GM21528 (cell line): ENCODE results near the gene CCDC51.
"Not testable (repeated sequence)": the region's sequence is repeated elsewhere in the genome, so short reads cannot be mapped to it uniquely, and the experiment has no call there.

ENCODE experiments used
- ATAC-seq: cut with Tn5 transposase; IDR thresholded peaks from one replicate; pipeline ENCODE4 v1.9.1; 2021; ENCODE audit warnings: mild to moderate bottlenecking, moderate library complexity; ENCODE audit not compliant: unreplicated experiment, low FRiP score

The CCDC51 gene

DNA sequence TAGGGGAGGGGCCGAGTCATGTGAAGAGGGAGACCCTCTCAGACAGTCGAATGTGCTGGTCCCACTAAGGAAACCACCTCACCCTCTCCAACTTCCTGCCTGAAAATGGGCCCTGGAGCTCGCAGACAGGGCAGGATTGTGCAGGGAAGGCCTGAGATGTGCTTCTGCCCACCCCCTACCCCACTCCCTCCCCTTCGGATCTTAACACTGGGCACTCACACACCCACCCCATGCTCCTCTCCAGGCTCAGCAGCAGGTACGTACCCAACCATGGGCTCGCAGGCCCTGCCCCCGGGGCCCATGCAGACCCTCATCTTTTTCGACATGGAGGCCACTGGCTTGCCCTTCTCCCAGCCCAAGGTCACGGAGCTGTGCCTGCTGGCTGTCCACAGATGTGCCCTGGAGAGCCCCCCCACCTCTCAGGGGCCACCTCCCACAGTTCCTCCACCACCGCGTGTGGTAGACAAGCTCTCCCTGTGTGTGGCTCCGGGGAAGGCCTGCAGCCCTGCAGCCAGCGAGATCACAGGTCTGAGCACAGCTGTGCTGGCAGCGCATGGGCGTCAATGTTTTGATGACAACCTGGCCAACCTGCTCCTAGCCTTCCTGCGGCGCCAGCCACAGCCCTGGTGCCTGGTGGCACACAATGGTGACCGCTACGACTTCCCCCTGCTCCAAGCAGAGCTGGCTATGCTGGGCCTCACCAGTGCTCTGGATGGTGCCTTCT is 26.6 kb upstream of the CCDC51 start:
- peak; percentile 10 for ATAC-seq

DNA sequence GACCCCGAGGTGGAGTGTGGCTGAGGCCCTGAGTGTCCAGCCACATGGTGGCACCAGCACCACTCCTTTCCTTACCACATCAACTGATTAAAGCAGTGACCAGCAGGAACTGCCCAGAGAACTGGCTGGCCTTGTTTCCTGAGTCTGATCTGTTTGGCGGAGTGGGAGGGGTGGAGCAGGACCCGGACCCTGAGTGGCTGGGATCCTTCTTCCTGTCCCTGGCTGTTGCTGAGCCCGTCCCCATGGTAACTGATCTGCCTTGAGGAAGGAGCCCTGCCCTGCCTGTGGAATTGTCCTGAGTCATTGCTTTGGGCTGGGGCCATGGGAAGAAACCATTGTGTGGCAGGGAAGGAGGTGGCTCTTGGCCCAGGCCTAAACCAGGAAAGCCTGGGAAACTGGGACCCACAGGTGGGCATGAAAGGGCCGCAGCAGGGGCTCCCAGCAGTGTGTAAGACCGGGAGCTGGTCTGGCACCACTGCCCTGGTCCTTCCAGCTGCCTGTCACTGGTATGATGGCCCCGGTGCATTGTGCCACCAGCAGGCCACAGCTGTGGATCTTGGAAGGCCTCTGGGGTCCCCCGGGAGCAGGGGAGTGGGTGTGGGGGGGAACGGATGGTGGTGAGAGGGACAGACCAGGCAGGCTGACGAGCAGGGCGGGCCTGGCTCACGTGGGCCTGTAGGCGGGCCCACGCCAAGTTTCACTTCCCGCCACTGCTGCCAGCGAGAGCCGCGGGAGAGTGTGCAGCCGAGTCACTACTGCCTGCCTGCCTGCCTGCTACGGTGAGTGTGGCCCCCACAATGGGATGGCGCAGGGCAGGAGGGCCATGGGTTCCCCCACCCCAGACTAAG is 25.8 kb upstream of the CCDC51 start:
- peak; percentile 66 for ATAC-seq

DNA sequence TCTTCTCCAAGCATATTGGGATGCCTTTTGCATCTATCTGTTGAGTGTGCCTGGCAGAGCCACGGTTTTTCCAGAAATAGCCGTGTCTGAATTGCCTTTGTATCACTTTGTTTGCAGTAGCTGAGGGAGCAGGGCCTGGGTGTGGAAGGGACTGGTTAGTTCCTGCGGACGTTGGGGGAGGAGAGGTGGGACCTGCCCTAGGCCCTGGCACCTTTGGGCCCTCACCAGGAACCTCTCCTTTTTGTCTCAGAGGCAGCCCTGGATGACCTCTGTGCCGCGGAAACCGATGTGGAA is 25.3 kb upstream of the CCDC51 start:
- no peak for ATAC-seq

DNA sequence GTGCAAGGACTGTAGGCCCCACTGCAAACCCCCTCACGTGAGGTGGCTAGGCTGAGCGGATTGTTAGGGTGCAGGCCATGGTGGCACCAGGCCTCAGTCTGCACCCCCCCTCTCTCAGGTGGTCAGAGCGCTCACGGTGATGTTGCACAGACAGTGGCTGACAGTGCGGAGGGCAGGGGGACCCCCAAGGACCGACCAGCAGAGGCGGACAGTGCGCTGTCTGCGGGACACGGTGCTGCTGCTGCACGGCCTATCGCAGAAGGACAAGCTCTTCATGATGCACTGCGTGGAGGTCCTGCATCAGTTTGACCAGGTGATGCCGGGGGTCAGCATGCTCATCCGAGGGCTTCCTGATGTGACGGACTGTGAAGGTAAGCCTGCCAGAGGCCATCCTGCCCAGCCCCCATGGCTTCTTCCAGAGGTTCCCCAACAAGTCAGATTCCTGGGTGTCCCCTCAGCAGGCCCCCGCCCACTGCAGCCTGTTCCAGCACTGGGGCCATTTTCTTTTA is 24.8 kb upstream of the CCDC51 start:
- no peak for ATAC-seq

DNA sequence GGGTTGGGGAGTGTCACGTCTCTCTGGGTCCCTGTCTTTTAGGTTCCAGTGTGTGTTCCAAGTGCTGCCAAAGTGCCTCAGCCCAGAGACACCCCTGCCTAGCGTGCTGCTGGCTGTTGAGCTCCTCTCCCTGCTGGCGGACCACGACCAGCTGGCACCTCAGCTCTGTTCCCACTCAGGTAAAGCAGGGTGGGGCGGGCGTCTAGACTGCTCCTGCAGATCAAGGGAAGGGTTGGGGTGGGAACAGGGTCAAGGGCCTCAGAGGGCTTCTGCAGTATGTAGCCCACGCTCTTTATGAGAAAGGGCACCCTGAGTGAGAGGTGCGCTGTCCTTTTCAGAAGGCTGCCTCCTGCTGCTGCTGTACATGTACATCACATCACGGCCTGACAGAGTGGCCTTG is 23.8 kb upstream of the CCDC51 start:
- no peak for ATAC-seq

DNA sequence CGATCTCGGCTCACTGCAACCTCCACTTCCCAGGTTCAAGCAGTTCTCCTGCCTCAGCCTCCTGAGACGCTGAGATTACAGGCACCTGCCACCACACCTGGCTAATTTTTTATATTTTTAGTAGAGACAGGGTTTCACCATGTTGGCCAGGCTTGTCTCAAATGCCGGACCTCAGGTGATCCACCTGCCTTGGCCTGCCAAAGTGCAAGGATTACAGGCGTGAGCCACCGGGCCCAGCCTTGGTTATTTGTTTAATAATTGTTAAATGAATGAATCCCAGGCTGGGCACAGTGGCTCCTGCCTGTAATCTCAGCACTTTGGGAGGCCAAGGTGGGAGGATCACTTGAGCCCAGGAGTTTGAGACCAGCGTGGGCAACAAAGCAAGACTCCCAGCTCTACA is 21.8 kb upstream of the CCDC51 start:
- not testable (repeated sequence) for ATAC-seq

DNA sequence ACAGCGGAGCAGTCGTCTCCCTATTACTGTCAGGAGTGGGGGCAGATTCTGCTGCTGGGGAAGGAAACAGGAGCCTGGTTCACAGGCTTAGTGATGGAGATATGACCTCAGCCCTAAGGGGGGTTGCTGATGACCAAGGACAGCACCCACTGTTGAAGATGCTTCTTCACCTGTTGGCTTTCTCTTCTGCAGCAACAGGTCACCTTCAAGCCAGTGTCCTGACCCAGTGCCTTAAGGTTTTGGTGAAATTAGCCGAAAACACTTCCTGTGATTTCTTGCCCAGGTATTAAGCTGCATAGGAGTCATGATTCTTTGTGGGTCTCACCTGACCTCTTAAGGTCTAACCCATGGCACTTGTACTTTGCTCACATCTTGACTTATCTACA is 20.6 kb upstream of the CCDC51 start:
- no peak for ATAC-seq

DNA sequence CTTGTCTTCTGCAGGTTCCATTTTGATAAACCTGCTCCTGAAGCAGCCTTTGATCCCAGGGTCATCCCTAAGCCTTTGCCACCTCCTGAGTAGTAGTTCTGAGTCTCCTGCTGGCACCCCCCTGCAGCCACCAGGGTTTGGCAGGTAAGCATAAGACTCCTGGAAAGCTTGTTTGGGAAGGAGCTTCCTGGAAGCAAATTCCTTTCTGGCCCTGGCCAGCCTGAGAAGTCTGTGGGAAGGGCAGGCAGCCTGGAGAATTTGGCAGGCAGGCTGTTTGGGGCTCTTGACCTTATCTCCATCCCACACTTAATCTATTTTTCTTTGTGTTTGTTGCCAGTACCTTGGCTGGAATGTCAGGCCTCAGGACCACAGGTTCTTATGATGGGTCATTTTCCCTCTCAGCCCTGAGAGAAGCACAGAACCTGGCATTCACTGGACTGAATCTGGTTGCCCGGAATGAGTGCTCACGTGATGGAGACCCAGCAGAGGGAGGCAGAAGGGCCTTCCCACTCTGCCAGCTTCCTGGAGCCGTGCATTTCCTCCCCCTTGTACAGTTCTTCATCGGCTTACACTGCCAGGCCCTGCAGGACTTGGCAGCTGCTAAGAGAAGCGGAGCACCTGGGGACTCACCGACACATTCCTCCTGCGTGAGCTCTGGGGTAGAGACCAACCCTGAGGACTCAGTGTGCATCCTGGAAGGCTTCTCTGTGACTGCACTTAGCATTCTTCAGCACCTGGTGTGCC is 20.0 kb upstream of the CCDC51 start:
- no peak for ATAC-seq

DNA sequence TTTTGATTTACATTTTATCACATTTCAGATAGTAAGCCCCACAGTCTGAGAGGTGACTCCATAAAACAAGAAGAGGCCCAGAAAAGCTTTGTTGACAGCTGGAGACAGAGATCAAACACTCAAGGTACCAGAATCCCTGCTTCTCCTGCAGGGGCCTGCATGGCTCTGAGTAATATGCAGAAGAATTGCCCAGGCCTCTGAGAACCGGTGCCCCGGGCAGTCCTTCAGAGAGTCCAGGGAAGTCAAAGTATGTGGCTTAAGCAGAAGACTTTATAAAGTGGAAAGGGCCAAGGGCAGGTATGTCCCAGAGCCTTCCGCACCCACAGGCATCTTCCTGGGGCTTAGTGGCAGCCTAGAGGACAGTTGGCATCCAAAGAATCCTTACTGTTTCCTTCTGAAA is 19.4 kb upstream of the CCDC51 start:
- ATAC-seq: no peak

DNA sequence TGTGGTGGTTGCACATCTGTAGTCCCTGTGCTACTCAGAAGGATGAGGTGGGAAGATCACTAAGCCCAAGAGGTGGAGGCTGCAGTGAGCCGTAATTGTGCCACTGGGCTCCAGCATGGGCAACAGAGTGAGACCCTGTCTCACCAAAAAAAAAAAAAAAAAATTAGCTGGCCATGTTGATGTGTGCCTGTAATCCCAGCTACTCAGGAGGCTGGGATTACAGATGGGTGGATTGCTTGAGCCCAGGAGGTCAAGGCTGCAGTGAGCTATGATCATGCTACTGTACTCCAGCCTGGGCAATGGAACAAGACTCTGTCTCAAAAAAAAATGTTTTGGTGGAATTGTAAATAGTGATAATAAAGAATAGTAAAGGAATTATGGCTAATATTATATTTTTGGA is 16.5 kb upstream of the CCDC51 start:
- ATAC-seq: no peak

DNA sequence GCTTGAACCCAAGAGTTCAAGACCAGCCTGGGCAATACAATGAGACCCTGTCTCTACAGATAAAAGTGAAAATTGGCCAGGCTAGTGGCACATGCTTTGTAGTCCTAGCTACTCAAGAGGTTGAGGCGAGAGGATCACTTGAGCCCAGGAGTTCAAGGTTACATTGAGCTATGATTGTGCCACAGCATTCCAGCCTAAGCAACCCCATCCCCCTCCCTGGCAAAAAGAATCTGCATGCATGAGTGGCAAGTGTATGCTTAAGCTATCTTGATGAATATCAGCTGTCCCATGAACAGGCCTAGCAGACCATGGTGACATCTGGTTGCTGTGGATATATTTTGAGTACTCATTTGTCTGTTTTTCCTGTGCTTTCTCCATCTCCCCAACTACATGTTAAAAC is 11.4 kb upstream of the CCDC51 start:
- no peak for ATAC-seq

DNA sequence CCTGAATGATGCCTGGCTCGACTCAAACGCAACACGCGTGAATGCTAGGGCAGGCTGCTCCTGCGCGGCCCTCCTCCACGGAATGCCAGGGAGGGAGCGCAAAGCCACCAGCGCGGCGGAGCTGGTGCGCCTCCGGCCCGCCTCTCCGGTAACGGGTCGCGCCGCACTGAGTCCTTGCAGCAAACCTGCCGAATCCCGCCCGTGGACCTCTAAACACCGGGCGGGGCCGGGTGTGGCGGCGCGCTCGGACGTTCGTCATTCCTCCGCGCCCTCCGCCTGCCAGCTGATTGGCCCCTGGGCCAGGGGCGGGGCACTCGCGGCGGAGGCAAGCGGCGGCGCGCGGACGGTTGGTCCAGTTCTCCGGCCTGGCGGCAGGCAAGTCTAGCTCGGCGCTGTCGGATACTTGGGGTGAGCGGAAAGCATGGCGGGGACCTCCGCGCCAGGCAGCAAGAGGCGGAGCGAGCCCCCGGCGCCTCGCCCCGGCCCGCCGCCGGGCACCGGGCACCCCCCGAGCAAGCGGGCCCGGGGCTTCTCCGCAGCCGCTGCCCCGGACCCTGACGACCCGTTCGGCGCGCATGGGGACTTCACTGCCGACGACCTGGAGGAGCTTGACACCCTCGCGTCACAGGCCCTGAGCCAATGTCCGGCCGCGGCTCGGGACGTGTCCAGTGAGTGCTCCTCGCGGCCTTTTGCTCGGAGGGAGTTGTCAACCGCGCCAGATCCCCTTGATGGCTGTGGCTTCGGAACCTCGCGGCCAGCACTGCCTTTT is 6.7 kb upstream of the CCDC51 start, which contains the start of gene ATRIP:
Gene ATRIP, plus strand, starts transcription at position 313 of the 769 bp plus-strand sequence. Its CDS starts 109 bp downstream, at position 422.
- peak; percentile 89 for ATAC-seq

DNA sequence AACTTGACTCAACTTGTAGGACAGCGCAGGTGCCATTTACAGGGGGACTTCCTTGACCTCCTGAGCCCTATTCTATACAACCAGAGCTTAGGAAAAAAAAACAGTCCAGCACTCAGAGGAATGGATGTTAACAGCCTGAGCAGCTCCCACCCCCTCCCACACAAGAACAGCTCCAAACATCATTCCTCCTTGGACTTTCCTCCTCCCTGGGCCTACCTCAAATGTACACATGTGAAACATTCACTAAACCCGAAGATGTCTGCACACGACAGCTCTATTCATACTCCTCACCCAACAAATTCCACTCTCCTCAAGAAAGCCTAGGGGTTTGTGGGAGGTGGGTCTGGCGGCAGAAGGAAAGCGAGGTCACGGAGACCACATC is 6.1 kb upstream of the CCDC51 start:
- peak; percentile 5 for ATAC-seq

DNA sequence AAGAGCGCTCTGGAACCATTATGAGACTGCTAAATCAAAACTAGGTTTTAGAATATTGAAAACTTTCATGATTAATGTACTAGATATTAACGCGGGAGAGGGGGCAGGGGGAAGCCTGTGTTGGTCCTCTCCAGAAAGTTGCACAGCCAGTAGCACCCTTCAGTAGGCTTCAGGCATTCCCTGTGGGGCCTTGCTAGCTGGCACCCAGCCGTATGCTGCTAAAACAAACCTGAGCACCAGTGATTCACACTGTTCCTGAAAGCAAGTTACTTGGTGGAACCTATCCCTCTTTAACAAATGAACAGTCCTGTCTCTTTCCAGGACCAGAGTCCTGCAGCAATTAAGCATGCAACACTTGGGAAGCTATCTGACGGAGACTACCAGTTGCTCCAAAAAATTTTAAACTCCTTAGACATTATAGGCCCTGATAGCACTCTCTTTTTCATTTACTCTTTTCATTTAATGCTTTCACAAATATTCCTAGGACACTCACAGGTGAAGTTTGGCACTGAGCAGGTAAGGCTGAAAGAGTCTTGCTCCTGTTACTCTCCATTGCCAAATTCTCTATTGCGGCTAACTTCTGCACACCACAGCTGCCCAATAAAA is 5.5 kb upstream of the CCDC51 start:
- ATAC-seq: no peak

DNA sequence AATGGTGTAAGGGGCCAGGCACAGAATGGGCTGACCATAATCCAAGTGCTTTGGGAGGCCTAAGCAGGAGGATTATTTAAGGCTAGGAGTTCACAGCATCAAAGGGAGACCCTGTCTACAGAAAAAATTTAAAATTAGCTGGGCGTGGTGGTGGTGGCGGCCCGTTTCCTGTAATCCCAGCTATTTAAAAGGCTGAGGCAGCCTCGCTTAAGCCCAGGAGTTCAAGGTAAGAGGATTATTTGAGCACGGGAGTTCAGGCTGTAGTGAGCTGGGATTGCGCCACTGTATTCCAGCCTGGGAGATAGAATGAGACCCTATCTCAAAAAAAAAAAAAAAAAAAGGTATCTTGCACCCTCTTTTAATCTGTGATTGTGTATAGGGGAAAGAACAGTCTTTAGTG is 2.0 kb upstream of the CCDC51 start:
- no peak for ATAC-seq

DNA sequence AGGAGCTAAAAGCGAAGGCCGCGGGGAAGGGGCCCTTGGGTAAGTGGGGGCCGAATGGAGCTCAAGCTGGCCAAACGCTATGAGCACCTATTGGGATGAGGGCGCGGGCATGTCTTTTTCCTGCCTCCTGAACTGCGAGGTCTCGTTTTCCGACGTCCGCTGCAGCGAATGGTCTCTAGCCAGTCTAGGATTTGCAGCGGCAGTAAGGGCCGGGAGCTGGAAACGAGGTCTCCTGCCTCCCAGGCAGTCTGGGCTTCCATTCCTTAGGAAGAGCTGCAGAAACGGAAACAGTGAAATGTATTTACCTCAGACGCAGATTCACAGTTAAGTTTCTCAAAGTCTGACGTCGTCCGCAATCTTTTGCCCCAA is 655 bp upstream of the CCDC51 start:
- peak; percentile 15 for ATAC-seq

DNA sequence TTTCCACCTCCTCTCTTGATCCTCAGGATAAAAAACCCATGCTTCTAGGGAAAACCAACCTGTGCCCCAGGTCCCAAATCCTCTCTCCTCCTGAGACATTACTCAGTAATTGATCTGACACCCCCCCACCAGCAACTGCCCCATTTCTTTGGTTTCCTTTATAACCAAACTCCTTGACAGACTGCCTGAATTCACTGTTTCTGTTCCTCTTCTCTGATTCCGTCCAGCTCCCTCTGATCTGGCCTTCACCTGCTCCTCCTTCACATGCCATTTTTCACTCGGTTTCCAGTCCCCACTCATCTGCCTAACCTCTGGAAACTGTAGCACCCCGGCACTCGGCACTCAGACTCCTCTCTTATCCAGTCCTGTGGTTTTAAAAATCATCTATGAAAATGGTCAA is 2.1 kb downstream of the CCDC51 start:
- ATAC-seq: no peak

DNA sequence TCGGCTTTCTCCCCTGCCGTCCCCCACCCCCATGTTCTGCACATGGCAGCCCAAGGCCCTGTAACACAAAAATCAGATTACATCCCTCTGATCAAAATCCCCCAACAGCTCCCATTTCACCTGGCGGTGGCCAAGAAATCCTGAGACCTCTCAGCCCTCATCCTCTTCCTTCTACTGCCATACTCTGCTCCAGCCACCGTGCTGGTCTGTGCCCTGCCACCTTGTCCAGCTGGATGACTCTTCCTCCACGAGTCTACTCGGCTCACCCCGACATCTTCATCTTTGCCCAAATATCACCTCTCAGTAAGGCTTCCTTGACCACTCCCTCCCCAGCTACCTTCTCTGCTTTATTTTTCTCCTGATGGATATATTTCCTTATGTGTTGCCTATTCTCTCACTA is 3.1 kb downstream of the CCDC51 start:
- ATAC-seq: no peak

DNA sequence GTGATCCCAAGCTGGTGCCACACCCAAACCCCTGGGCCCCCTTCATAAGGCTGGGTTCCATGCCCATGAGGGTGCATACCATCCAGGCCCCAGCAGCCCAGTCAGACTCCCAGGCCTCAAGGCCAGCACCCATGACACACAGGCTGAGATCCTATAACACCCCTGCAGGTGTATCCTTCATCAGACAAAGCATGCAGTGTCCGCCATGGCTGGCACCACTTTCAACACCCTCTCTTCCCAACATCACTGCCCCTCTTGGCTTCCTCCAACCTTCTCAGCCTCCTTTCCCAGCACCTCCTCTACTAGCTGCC is 3.5 kb downstream of the CCDC51 start:
- no peak for ATAC-seq

DNA sequence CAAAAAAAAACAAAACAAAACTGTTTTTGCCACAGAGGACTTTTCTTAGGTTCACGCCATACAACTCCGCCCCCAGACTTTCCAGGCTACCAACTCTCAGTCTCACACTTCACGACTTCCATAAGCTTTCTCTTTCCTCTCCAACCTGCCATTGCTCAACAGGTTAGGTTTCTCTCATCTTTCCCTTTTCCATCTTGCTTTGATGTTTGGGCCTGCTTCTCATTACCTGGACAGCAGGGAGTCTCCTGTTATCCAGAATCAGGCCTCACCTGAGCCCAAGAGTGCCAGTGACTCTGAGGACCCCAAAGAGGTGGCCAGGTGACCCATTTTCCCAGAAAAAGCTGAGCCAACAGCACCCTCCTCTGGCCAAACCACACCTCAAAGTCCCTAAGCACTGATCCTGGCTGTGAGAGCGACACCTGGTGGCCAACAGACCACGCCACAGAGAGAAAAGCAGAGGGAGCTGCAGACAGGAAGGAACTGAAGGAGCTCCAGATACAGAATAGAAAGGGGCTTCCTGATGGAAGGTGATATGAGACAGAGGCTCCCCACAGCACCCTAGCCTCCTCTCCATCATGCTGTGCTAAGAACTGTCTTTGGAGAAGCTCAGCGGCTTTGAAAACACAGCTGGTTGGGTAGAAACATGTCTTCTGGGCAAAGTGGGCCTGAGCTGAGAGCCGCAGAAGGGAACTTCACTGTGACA is 4.0 kb downstream of the CCDC51 start:
- no peak for ATAC-seq
